A549 (cell line): ENCODE data around the gene ODAD3.
"Not testable (repeated sequence)": the region's sequence is repeated elsewhere in the genome, so short reads cannot be mapped to it uniquely, and the experiment has no call there.

Experiments
- CTCF ChIP-seq: fragments of >200 bp; sonication (Bioruptor Twin); formaldehyde crosslinking; IDR thresholded peaks from 3 replicates; pipeline ENCODE4 v1.5.1; 2016
- MAZ ChIP-seq: fragments of 150-350 bp; IDR thresholded peaks from 2 replicates; pipeline ENCODE4 v1.6.1; 2014; ENCODE audit warnings: antibody characterized with exemption, low read depth, low read length, borderline replicate concordance
- POLR2A ChIP-seq: IDR thresholded peaks from 2 replicates; pipeline ENCODE4 v1.6.1; 2012; ENCODE audit warnings: mild to moderate bottlenecking, low read length
- REST ChIP-seq: fragments of 200-600 bp; sonication (generic); IDR thresholded peaks from 2 replicates; pipeline ENCODE4 v1.6.1; 2016; ENCODE audit warnings: antibody characterized with exemption, mild to moderate bottlenecking, moderate library complexity

- not testable (repeated sequence) for TF ChIP-seq CTCF, MAZ, POLR2A, REST
Observed at GRCh38 chr19:11379269-11379845, 55.6 kb downstream of the ODAD3 start.
